MM.1S (cell line): ENCODE data around the gene TBC1D32.

Experiments
- EZH2 ChIP-seq: fragments of 300-600 bp; sonication (generic); optimal IDR thresholded peaks from 2 replicates; pipeline ENCODE3; 2017; ENCODE audit warnings: low read depth, mild to moderate bottlenecking, antibody characterized with exemption, low read length, mixed read lengths
- EZH2phosphoT487 ChIP-seq: fragments of 300-600 bp; sonication (generic); IDR thresholded peaks from 2 replicates; pipeline ENCODE4 v1.6.1; 2018; ENCODE audit warnings: antibody characterized with exemption, low read length
- TF ChIP-seq, protein P1 (sequence below): fragments of 300-600 bp; sonication (generic); IDR thresholded peaks from 2 replicates; pipeline ENCODE4 v1.5.1; 2016; ENCODE audit warnings: antibody characterized with exemption, low read length, mixed read lengths

DNA sequence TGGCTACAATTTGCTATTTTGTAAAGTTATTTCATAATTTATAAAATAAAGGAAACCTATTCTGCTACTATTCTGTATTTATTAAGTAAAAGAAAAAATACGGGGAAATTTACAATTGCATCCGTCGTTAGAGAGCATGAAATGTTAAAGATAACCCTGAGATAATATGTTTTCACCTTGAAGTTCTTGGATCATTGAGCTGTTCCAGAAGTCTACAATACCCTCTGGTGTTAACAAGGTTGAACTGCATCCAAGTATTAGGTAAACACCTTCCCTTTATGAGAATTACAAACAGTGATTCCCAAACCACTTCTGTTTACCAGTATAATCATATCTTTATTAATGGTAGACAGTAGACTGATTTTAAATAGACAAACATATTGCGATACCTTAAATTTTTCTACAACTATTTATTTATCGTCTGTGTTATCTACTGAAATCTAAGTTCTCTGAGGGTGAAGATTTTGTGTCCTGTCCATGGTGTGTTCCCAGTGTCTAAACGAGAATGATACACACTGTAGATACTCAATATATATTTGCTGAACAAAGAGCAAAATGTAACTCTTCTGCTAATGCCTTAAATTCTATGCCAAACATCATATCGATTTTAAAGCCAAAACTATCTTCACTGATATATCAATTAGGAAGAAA, 28.2 kb downstream of the TBC1D32 start:
- TF ChIP-seq, protein P1, sequence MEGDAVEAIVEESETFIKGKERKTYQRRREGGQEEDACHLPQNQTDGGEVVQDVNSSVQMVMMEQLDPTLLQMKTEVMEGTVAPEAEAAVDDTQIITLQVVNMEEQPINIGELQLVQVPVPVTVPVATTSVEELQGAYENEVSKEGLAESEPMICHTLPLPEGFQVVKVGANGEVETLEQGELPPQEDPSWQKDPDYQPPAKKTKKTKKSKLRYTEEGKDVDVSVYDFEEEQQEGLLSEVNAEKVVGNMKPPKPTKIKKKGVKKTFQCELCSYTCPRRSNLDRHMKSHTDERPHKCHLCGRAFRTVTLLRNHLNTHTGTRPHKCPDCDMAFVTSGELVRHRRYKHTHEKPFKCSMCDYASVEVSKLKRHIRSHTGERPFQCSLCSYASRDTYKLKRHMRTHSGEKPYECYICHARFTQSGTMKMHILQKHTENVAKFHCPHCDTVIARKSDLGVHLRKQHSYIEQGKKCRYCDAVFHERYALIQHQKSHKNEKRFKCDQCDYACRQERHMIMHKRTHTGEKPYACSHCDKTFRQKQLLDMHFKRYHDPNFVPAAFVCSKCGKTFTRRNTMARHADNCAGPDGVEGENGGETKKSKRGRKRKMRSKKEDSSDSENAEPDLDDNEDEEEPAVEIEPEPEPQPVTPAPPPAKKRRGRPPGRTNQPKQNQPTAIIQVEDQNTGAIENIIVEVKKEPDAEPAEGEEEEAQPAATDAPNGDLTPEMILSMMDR, result peak; percentile 61
- TF ChIP-seq EZH2phosphoT487 (no peak), EZH2 (no peak)
